Brain pericyte (primary cell): ENCODE measurements around the gene FBXW11.
"Not testable (repeated sequence)": the region's sequence is repeated elsewhere in the genome, so short reads cannot be mapped to it uniquely, and the experiment has no call there.

Experiments
- DNase-seq: peaks from one replicate; pipeline ENCODE4 v3.0.0-alpha.2; 2012; ENCODE audit warnings: low read depth, low spot score

FBXW11 gene

DNA sequence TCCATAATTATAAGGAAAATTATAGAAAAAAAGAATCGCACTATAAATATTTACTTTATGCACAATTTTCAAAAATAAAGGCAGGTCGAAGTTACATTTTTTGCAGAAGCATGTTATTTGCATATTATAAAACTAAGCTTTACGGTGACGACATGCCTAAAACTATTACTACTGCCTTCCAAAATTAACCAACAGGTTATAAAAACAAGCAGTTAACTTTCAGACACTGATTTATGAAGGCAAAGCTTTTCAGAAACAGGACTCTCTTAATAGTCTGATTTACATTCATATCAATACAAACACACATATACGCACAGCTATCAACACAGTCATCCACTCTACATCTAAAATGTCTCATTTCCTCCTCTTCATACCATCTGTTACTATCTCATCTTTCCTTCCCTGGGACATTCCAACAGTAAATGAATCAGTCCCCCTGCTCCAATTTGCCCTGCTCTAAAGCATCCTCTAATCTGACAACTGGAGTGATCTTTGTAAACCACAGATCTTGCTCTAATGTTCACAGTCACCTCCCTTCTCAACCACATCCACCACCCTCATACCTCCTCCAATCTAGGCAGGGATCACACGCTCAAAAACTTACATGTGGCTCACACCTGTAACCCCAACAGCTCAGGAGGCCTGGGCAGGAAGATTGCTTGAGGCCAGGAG lies 21.6 kb downstream of the FBXW11 start:
- DNase-seq, result no peak

- no peak for DNase-seq
Observed at GRCh38 chr5:171981847-171982246, 24.6 kb downstream of the FBXW11 start.

DNA sequence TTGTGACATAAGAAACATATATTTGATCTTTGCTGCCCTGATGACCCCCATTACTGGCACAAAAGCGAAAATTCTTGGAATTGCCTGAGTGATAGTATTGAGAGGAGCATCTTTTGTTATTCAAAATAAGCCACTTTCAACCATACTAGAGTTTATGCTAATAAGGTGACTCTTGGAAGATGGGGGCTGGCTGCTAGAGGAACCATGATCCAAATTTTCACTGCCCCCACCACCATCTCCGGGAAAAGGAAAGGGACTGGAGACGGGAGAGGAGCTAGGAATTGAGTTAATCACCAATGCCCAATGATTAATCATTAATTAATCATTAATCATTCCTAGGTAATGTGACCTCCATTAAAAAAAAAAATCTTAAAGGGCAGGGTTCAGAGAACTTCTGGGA lies 25.6 kb downstream of the FBXW11 start:
- DNase-seq, result no peak

DNA sequence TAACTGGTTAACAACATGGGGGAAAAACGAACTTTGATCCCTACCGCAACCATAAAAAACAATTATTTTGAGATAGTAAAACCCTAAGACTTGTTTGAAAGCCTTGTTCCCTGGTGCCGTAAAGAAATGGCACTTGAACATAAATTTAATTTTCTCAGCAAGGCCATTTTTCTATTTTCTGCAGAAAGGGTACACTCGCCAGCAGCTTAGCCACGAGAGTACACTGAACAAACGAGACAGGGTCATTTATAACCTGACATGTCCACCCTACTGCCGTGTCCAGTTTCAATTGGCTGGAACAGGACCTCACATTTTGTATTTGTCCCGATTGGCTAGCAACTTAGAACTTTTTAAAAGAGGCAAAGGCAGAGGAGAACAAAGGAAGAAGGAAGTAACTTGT lies 26.8 kb downstream of the FBXW11 start:
- DNase-seq, result no peak

GRCh38 chr5:171978519-171978918 lies 27.9 kb downstream of the FBXW11 start:
- DNase-seq, result no peak

DNA sequence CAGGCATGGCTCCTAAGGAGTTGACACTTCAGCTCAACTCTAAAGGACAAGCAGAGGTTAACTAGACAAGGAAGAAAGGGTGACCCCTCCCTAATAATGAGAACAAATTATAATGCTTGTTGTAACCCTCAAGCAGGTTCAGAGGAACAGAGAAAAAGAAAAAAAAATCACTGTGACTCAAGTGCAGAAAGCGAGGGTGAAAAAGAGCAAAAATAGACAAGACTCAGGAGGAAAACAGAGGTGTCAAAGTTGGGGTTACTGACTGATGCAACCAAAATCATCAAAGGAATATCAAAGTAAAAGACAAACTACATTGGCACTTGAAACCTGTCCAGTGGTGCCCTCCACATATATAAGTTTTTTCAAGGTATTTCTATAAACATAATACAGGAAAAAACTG lies 28.4 kb downstream of the FBXW11 start:
- no peak for DNase-seq

DNA sequence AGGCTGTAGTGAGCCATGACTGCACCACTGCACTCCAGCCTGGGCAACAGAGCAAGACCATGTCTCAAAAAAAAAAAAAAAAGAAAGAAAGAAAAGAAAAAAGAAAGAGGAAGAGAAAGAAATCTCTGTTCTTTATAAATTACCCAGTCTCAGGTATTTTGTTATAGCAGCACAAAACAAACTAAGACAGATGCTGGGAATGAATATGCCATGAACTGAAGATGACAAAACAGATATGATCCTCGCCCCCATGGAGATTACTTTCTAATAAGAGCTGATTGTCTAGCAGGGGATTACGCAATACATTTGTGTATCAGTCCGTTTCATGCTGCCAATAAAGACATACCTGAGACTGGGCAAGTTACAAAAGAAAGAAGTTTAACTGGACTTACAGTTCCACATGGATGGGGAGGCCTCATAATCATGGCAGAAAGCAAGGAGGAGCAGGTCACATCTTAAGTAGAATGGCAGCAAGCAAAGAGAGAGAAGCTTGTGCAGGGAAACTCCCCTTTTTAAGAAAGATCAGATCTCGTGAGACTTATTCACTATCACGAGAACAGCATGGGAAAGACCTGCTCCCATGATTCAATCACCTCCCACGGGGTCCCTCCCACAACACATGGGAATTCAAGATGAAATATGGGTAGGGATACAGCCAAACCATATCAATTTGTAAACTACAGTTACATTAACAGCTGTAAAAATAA lies 29.0 kb downstream of the FBXW11 start:
- DNase-seq, result not testable (repeated sequence)

DNA sequence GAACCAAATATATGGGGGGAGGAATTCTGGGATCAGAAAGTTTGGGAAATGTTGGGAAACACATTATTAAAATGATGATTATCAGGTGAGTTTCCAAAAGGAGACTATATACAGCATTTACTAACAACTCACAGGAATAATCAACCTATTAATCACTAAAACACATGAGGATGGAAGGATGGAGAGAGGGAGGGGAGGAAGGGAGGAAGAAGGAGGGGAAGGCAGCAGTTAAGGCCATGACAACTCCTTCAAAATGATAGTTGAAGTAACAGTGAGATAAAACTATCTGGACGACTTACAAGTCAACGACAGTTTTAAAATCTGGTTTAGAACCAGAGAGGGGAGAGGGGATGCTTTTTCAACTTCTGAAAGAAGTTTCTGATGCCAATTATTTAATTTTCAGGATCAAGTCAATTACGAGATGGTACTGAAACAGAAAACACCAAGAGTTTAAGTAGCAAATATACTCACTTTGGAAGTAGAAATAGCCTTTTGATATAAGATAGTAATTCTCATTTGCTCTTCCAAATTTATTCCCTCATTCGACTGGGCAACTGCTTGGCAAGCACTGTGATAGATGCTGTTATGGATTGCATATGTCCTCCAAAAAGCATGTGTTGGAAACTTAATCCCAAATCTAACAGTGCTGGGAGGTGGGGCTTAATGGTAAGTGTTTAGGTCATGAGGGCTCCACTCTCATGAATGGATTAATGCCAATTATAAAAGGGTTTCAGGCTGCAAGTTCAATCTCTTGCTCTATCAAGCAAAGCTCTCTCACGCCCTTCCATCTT lies 30.4 kb downstream of the FBXW11 start:
- DNase-seq, result no peak

GRCh38 chr5:171975262-171975876 lies 31.1 kb downstream of the FBXW11 start:
- DNase-seq, result peak; percentile 16

- no peak for DNase-seq
Observed at GRCh38 chr5:171970826-171971225, 35.6 kb downstream of the FBXW11 start.

GRCh38 chr5:171969288-171969880 lies 37.1 kb downstream of the FBXW11 start:
- no peak for DNase-seq

GRCh38 chr5:171968531-171968930 lies 37.9 kb downstream of the FBXW11 start:
- DNase-seq, result no peak

DNA sequence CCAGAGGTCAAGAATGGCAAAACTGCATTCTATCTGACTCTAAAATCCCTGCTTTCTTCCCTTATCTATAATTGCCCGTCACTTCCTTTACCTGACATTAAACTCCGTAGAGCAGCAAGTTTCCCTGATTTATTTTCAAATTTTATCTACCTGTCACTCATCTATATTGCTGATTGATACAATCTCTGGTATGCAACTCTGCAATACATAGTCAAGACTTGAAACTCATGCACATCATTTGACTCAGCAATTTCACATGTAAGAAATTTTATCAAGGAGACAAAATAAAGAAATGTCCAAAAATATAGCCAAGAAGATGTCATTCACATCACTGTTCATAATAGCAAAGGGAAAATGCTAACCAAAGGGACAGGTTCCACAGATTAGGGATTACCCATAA lies 39.5 kb downstream of the FBXW11 start:
- no peak for DNase-seq

- no peak for DNase-seq
Observed at GRCh38 chr5:171966270-171966669, 40.2 kb downstream of the FBXW11 start.

DNA sequence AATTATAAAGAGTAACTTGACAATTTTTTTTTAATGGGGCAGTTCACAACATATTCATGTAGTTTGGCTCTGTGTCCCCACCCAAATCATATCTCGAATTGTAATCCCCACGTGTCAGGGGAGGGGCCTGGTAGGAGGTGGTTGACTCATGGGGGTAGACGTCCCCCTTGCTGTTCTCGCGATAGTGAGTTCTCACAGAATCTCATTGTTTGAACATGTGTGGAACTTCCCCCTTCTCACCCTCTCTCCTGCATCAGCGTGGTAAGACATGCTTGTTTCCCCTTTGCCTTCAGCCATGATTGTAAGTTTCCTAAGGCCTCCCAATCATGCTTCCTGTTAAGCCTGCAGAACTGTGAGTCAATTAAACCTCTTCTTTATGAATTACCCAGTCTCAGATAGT lies 40.7 kb downstream of the FBXW11 start:
- no peak for DNase-seq

DNA sequence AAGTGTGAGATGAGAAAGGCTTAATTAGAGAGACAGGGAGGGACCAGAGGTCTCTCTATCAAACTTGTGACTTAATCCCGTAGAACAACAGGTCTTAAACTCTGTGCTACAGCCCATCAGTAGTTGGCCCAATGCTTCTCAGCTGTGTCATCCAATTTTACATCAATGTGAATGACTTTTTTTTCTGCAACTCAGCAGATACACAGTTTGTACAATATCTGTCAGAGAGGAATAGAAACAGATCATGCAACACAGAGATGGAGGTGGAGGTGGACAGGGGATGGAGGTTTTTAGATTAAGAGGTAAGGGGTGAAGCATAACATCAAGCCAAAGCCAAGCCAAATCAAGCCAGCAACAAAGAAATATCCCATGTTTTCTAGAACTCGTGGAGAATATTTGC lies 43.0 kb downstream of the FBXW11 start:
- DNase-seq, result no peak

- DNase-seq, result no peak
Observed at GRCh38 chr5:171961117-171961516, 45.3 kb downstream of the FBXW11 start.

- no peak for DNase-seq
Observed at GRCh38 chr5:171957591-171958251, 48.7 kb downstream of the FBXW11 start.

DNA sequence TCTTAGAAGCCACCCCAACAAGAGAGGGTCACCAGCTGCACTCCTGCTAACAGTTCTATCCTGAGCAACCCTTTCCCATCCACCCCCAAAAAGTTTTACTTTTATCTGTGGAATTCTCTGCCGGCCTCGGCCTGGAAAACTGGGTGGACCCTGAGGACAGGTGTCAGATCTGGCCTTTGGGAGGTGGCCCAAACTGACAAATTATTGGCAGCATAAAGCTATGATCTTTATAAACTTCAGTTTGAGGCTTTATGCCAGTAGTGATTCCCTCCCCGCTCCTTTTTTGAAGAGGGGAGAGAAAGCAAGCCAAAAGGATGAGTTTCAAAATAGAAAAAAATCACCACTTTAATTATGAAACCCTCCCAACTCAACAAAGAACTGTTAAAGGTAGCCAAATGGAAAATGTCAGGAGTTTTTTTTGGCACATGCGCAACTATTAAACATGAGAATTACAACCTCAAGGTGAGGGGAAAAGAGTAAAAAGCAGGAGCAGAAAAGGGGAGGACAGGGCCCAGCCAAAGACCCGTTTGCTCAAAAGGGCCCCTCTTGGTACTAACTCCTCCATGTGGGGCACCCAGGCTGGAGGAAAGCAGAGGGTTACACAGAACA lies 49.4 kb downstream of the FBXW11 start:
- DNase-seq, result no peak

DNA sequence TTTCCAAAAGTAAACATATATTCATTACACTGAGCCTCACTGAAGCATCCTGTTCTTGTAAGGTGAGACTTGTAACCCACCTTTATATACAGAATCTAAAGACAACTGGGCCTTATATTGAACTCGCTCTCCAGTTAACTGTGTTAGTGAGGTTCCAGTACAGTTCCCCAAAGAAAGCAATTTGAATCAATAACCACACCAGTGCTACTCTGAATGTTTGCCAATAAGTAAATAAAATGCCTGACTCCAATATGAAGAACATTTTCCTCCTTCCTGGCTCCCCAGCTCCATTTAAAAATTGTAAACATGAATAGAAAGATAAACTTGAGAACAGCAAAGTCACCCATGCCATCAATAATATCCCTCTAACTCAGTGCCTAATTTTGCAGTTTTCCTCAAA lies 50.1 kb downstream of the FBXW11 start:
- DNase-seq, result no peak

DNA sequence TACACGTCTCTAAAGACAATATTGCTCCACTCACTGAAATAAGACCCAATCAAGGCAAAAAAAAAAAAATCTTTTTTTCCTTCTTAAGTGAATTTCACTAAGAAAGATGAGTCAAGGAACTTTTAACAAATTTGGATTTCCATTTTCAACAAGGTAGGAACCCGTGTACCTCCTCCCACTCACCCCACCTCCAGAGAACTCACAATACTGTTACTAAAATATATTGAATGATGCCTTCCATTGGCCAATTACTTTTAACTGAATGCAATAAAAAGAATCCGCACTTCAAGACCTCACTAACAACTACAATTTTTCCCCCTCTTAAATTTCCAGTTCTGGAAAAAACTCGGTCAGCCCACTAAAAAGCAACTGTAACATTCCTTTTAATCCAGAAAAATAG lies 50.7 kb downstream of the FBXW11 start:
- DNase-seq, result no peak
